Retinal pigment epithelial cell (primary cell): ENCODE measurements around the gene TYRO3.

ENCODE experiments used
- DNase-seq: peaks from one replicate; pipeline ENCODE4 v3.0.0-alpha.2; 2010; ENCODE audit warnings: low read depth
- H3K4me3 ChIP-seq: 2 replicates; pipeline ENCODE4 v1.5.1; 2011; ENCODE audit warnings: mild to moderate bottlenecking, low read length, control low read depth, moderate library complexity
- CTCF ChIP-seq: conservative IDR thresholded peaks from 2 replicates; pipeline ENCODE4 v1.5.1; 2011; ENCODE audit warnings: low read depth, low read length, control low read depth, inconsistent platforms

Gene TYRO3

GRCh38 chr15:41513506-41514227 lies 45.3 kb upstream of the TYRO3 start, which contains the start of gene LTK:
TSS of gene LTK (minus strand) at chr15:41513827. CDS start at chr15:41513709, 118 bp downstream.
- H3K4me3 ChIP-seq = peak within 1 kb of the TSS; percentile 15
- no peak for TF ChIP-seq CTCF
- no peak for DNase-seq

GRCh38 chr15:41517895-41518449 lies 41.0 kb upstream of the TYRO3 start:
- H3K4me3 ChIP-seq = no peak overlapping the region
- no peak for TF ChIP-seq CTCF
- DNase-seq = no peak

- DNase-seq = no peak
- no peak for TF ChIP-seq CTCF
- H3K4me3 ChIP-seq = no peak overlapping the region
Measured at GRCh38 chr15:41520636-41521035, 38.4 kb upstream of the TYRO3 start.

- no peak overlapping the region for H3K4me3 ChIP-seq
- DNase-seq = no peak
- no peak for TF ChIP-seq CTCF
Measured at GRCh38 chr15:41521614-41522013, 37.4 kb upstream of the TYRO3 start.

GRCh38 chr15:41523097-41523496 lies 35.9 kb upstream of the TYRO3 start:
- TF ChIP-seq CTCF = no peak
- DNase-seq = no peak
- H3K4me3 ChIP-seq = no peak overlapping the region

- DNase-seq = no peak
- H3K4me3 ChIP-seq = no peak overlapping the region
- TF ChIP-seq CTCF = no peak
Measured at GRCh38 chr15:41530363-41530956, 28.6 kb upstream of the TYRO3 start.

GRCh38 chr15:41535544-41535943 lies 23.5 kb upstream of the TYRO3 start:
- no peak overlapping the region for H3K4me3 ChIP-seq
- no peak for DNase-seq

More at GRCh38 chr15:41535544-41535943, 23.5 kb upstream of the TYRO3 start:
- no peak for TF ChIP-seq CTCF
